Astrocyte (in vitro differentiated cells and primary cell): ENCODE measurements around the gene RHO. TPM values are rescaled to one million over a fixed set of nuclear protein-coding genes. Genes with fewer than 3 reads are reported as not detected.

Source experiments
- DNase-seq: peaks from one replicate; pipeline ENCODE4 v3.0.0-alpha.2; 2010; ENCODE audit warnings: low read depth
- FAIRE-seq: peaks from 2 replicates; lab custom pipeline; 2011; peaks lifted over from hg19 to GRCh38; lab: Jason Lieb, UNC
- H2AFZ ChIP-seq: 2 replicates; pipeline ENCODE4 v1.6.0; 2012; ENCODE audit warnings: low read depth, low read length, inconsistent platforms
- H3K27ac ChIP-seq: 2 replicates; pipeline ENCODE4 v1.5.1; 2011; ENCODE audit warnings: low read depth, low read length, inconsistent platforms
- H3K27me3 ChIP-seq: 2 replicates; pipeline ENCODE4 v1.6.0; 2011; ENCODE audit warnings: low read length, inconsistent platforms; ENCODE audit not compliant: insufficient read depth
- H3K36me3 ChIP-seq: 2 replicates; pipeline ENCODE4 v1.5.1; 2011; ENCODE audit warnings: low read length, inconsistent platforms; ENCODE audit not compliant: insufficient read depth
- H3K4me1 ChIP-seq: 2 replicates; pipeline ENCODE4 v1.5.1; 2011; ENCODE audit warnings: low read length, inconsistent platforms; ENCODE audit not compliant: insufficient read depth
- H3K4me2 ChIP-seq: 2 replicates; pipeline ENCODE4 v1.6.0; 2012; ENCODE audit warnings: low read length, inconsistent platforms
- H3K4me3 ChIP-seq: 2 replicates; pipeline ENCODE4 v1.5.1; 2011; ENCODE audit warnings: low read depth, mild to moderate bottlenecking, low read length, inconsistent platforms; ENCODE audit not compliant: insufficient read depth
- H3K79me2 ChIP-seq: 2 replicates; pipeline ENCODE4 v1.6.0; 2012; ENCODE audit warnings: mild to moderate bottlenecking, low read length, inconsistent platforms; ENCODE audit not compliant: insufficient read depth
- H3K9ac ChIP-seq: 2 replicates; pipeline ENCODE4 v1.6.0; 2012; ENCODE audit warnings: mild to moderate bottlenecking, low read length, inconsistent platforms
- H3K9me3 ChIP-seq: 2 replicates; pipeline ENCODE4 v1.5.1; 2012; ENCODE audit warnings: low read depth, mild to moderate bottlenecking, low read length, inconsistent platforms; ENCODE audit not compliant: insufficient read depth
- H4K20me1 ChIP-seq: 2 replicates; pipeline ENCODE4 v1.6.0; 2012; ENCODE audit warnings: low read length, inconsistent platforms; ENCODE audit not compliant: insufficient read depth
- H3K27ac Mint-ChIP-seq: one replicate; pipeline ENCODE4 v1.8.0; 2021; ENCODE audit warnings: mild to moderate bottlenecking, mixed read lengths; ENCODE audit not compliant: unreplicated experiment
- H3K27me3 Mint-ChIP-seq: one replicate; pipeline ENCODE4 v1.8.0; 2021; ENCODE audit warnings: low read depth, mixed read lengths; ENCODE audit not compliant: unreplicated experiment
- H3K36me3 Mint-ChIP-seq: one replicate; pipeline ENCODE4 v1.8.0; 2021; ENCODE audit warnings: low read depth, mixed read lengths; ENCODE audit not compliant: unreplicated experiment
- H3K4me1 Mint-ChIP-seq: one replicate; pipeline ENCODE4 v1.8.0; 2021; ENCODE audit warnings: low read depth, mixed read lengths; ENCODE audit not compliant: unreplicated experiment
- H3K4me3 Mint-ChIP-seq: one replicate; pipeline ENCODE4 v1.8.0; 2021; ENCODE audit warnings: mild to moderate bottlenecking, moderate library complexity, mixed read lengths; ENCODE audit not compliant: unreplicated experiment
- H3K9me3 Mint-ChIP-seq: one replicate; pipeline ENCODE4 v1.8.0; 2021; ENCODE audit warnings: mild to moderate bottlenecking, mixed read lengths; ENCODE audit not compliant: unreplicated experiment
- EZH2 ChIP-seq: IDR thresholded peaks from 2 replicates; pipeline ENCODE4 v1.6.1; 2012; ENCODE audit warnings: mild to moderate bottlenecking, low read length, inconsistent platforms; ENCODE audit not compliant: insufficient read depth
- total RNA-seq: library from RNA; stranded (reverse); gene quantifications from 2 replicates; pipeline ENCODE4 v1.2.1, GENCODE V29; 2021
- TF ChIP-seq, protein P1 (sequence below): IDR thresholded peaks from 2 replicates; pipeline ENCODE4 v1.5.1; 2011; ENCODE audit warnings: low read depth, mild to moderate bottlenecking, inconsistent platforms, low read length, moderate library complexity; ENCODE audit not compliant: insufficient read depth

Gene RHO
- total RNA-seq, 1 donor from 2014 or later = not detected

DNA sequence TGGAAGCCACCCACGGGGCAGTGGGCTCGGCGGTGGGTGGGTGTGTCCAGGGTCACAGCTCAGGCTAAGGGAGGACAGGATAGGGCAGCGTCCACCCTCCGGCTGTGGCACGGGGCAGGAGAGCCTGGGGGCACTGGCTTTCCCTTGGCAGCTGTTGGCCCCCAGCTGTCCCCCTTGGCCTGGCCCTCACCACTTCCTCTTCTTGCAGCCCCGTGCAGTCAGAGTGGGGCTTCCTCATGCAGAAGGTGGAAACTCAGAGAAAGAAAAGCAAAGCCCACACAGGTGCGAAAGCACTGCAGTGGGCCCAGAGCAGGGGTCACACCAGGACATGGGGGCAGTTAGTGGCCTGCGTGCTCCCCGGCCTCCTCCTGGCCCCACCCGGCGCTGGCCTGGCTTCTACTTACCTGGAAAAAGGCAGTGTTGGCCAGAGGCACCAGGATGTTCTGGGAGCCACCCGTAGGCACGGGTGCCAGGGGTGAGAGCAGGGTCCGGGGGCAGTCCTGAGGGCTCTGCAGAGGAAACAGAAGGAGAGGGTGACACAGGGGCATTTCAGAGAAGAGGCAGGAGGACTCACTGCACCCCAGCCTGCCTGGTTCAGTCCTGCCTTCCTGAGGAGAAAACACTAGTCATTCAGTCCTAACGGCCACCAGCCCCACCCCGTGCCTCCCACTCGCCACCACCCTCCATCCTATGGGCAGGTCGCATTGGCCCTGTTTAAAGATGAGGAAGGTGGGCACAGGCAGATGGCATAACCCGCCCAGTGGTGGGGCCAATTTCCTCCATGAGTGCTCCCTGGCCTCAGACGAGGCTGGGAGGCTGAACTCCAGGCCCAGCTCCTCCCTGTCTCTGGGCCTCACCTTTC is 49.7 kb downstream of the RHO start:
- no peaks in the 10 kb centered on the region for H3K9me3 Mint-ChIP-seq
- no peak overlapping the region for H3K4me3 Mint-ChIP-seq
- no peak for DNase-seq
- Histone ChIP-seq H3K36me3 (no peaks in the 10 kb centered on the region), H3K9ac (no peak overlapping the region), H3K27me3 (no peaks in the 10 kb centered on the region), H4K20me1 (no peaks in the 10 kb centered on the region), H3K79me2 (no peaks in the 10 kb centered on the region), H2AFZ (no peak overlapping the region), H3K4me2 (no peak overlapping the region), H3K9me3 (no peaks in the 10 kb centered on the region), H3K27ac (no peak overlapping the region), H3K4me3 (no peak overlapping the region), H3K4me1 (no peaks in the 10 kb centered on the region)
- no peaks in the 10 kb centered on the region for H3K4me1 Mint-ChIP-seq
- TF ChIP-seq, protein P1, sequence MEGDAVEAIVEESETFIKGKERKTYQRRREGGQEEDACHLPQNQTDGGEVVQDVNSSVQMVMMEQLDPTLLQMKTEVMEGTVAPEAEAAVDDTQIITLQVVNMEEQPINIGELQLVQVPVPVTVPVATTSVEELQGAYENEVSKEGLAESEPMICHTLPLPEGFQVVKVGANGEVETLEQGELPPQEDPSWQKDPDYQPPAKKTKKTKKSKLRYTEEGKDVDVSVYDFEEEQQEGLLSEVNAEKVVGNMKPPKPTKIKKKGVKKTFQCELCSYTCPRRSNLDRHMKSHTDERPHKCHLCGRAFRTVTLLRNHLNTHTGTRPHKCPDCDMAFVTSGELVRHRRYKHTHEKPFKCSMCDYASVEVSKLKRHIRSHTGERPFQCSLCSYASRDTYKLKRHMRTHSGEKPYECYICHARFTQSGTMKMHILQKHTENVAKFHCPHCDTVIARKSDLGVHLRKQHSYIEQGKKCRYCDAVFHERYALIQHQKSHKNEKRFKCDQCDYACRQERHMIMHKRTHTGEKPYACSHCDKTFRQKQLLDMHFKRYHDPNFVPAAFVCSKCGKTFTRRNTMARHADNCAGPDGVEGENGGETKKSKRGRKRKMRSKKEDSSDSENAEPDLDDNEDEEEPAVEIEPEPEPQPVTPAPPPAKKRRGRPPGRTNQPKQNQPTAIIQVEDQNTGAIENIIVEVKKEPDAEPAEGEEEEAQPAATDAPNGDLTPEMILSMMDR = no peak
- TF ChIP-seq EZH2 = no peak
- no peak for FAIRE-seq
- no peak overlapping the region for H3K27ac Mint-ChIP-seq
- no peaks in the 10 kb centered on the region for H3K27me3 Mint-ChIP-seq
- peaks cover 14% of the 10 kb centered on the region for H3K36me3 Mint-ChIP-seq

DNA sequence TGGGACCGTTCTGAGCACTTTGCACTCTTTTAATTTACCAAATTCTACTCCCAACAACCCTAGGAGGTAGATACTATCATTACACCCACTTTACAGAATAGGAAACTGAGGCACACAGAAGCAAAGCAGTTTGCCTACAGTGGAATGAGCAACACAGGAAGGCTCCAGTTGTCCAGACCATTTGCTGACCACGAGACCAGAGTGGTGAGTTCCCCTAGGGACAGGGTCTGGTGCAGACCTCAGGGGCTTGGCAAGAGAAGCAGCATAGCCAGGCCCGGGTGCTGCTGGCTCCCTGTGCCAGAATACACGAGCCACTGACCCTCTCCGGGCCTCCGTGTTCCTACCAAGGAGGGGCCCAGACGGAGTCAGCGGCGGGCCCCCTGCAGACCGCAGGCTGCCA is 51.6 kb downstream of the RHO start:
- Mint-ChIP-seq H3K36me3 (peaks cover 19% of the 10 kb centered on the region), H3K4me3 (no peak overlapping the region), H3K27me3 (no peaks in the 10 kb centered on the region), H3K9me3 (no peaks in the 10 kb centered on the region), H3K27ac (no peak overlapping the region), H3K4me1 (no peaks in the 10 kb centered on the region)
- FAIRE-seq = no peak
- no peak for DNase-seq
- Histone ChIP-seq H4K20me1 (peaks cover 11% of the 10 kb centered on the region), H3K4me3 (no peak overlapping the region), H3K4me1 (no peaks in the 10 kb centered on the region), H3K27me3 (no peaks in the 10 kb centered on the region), H3K79me2 (no peaks in the 10 kb centered on the region), H3K9me3 (no peaks in the 10 kb centered on the region), H2AFZ (no peak overlapping the region), H3K27ac (no peak overlapping the region), H3K4me2 (no peak overlapping the region), H3K9ac (no peak overlapping the region), H3K36me3 (no peaks in the 10 kb centered on the region)
- TF ChIP-seq, protein P1 = no peak
- no peak for TF ChIP-seq EZH2

DNA sequence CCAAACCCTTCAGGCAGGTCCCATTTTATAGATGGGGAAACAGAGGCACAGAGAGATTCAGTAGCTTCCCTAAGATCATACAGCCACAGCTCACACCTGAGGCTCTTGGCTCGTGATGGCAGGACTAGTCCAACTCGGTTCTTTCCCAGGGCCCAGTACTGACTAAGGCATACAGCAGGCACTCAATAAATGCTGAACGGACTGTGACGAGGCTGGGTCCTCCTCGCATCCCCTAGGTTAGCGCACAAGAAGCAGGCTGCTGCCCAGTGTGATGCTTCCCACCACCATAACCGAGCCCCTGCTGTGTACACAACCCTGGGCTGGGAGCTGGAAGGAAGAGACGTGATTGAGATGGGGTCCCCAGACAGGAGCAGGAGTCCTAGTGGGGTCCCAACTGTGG is 53.2 kb downstream of the RHO start:
- H3K9me3 Mint-ChIP-seq = no peaks in the 10 kb centered on the region
- no peaks in the 10 kb centered on the region for H3K4me1 ChIP-seq
- H3K4me3 ChIP-seq = no peak overlapping the region
- H3K27me3 ChIP-seq = no peaks in the 10 kb centered on the region
- H3K4me3 Mint-ChIP-seq = no peak overlapping the region
- H3K36me3 ChIP-seq = no peaks in the 10 kb centered on the region
- no peak for DNase-seq
- TF ChIP-seq, protein P1 = no peak
- no peak for TF ChIP-seq EZH2
- H4K20me1 ChIP-seq = peaks cover 21% of the 10 kb centered on the region
- peaks cover 25% of the 10 kb centered on the region for H3K36me3 Mint-ChIP-seq
- H3K9ac ChIP-seq = no peak overlapping the region
- H3K27ac ChIP-seq = no peak overlapping the region
- H3K4me1 Mint-ChIP-seq = peaks cover 3% of the 10 kb centered on the region
- no peaks in the 10 kb centered on the region for H3K27me3 Mint-ChIP-seq
- no peak overlapping the region for H3K4me2 ChIP-seq
- H3K27ac Mint-ChIP-seq = no peak overlapping the region
- FAIRE-seq = no peak
- no peaks in the 10 kb centered on the region for H3K9me3 ChIP-seq
- H2AFZ ChIP-seq = no peak overlapping the region
- no peaks in the 10 kb centered on the region for H3K79me2 ChIP-seq
